NCI-H2196 (cell line): ENCODE measurements around the gene WNT2B.

Source experiments
- DNase-seq: peaks from one replicate; lab custom pipeline; 2025; ENCODE audit not compliant: unreplicated experiment; lab: John Stamatoyannopoulos, UW

The WNT2B gene

GRCh38 chr1:112504661-112505399, 3.9 kb upstream of the WNT2B start:
- no peak for DNase-seq

GRCh38 chr1:112505400-112505785, 3.4 kb upstream of the WNT2B start:
- DNase-seq, result no peak

- DNase-seq, result no peak
Measured at GRCh38 chr1:112505878-112506277, 2.9 kb upstream of the WNT2B start.

- DNase-seq, result no peak
Measured at GRCh38 chr1:112506306-112506705, 2.5 kb upstream of the WNT2B start.

GRCh38 chr1:112506731-112507130, 2.0 kb upstream of the WNT2B start:
- no peak for DNase-seq

GRCh38 chr1:112507336-112507735, 1.4 kb upstream of the WNT2B start:
- no peak for DNase-seq

- no peak for DNase-seq
Measured at GRCh38 chr1:112507921-112508277, 866 bp upstream of the WNT2B start.

GRCh38 chr1:112509005-112509659, 367 bp downstream of the WNT2B start:
- no peak for DNase-seq

- DNase-seq, result no peak
Measured at GRCh38 chr1:112509660-112510178, 954 bp downstream of the WNT2B start.

- no peak for DNase-seq
Measured at GRCh38 chr1:112510340-112510739, 1.6 kb downstream of the WNT2B start.

- no peak for DNase-seq
Measured at GRCh38 chr1:112511897-112512296, 3.1 kb downstream of the WNT2B start.

- DNase-seq, result no peak
Measured at GRCh38 chr1:112513112-112513870, 4.5 kb downstream of the WNT2B start.

- DNase-seq, result no peak
Measured at GRCh38 chr1:112514901-112515300, 6.1 kb downstream of the WNT2B start.

GRCh38 chr1:112515311-112516009, 6.7 kb downstream of the WNT2B start:
- DNase-seq, result no peak

GRCh38 chr1:112516141-112516540, 7.4 kb downstream of the WNT2B start:
- DNase-seq, result no peak

- no peak for DNase-seq
Measured at GRCh38 chr1:112517231-112517630, 8.5 kb downstream of the WNT2B start.

- DNase-seq, result no peak
Measured at GRCh38 chr1:112517646-112518045, 8.9 kb downstream of the WNT2B start.

GRCh38 chr1:112518186-112518585, 9.4 kb downstream of the WNT2B start:
- DNase-seq, result no peak

- no peak for DNase-seq
Measured at GRCh38 chr1:112520166-112520565, 11.4 kb downstream of the WNT2B start.

GRCh38 chr1:112522621-112523020, 13.9 kb downstream of the WNT2B start:
- DNase-seq, result no peak

- no peak for DNase-seq
Measured at GRCh38 chr1:112524251-112524650, 15.5 kb downstream of the WNT2B start.
